Measurements from ENCODE around the gene KCND3. TPM values are rescaled to one million over a fixed set of nuclear protein-coding genes. Genes with fewer than 3 reads are reported as not detected.

KCND3 gene
- total and polyA plus RNA-seq, 2 donors (not counting 3 experiments of a cell fraction or from before 2014, with no cell fraction given) = 0.03 TPM; not detected in 1

- Histone ChIP-seq H3K9ac (replicated peaks; ENCODE audit: extremely low read depth, insufficient read depth, low read length) (no peak overlapping the region), H3K79me2 (ENCODE audit: control insufficient read depth, insufficient read depth, low read length) (no peaks in the 10 kb centered on the region), H3K4me3 (replicated peaks in 1 of 3; ENCODE audit: insufficient read depth in 1 of 3, low read depth in 1 of 3, low read length in 3 of 3) (no peak overlapping the region), H3K4me2 (ENCODE audit: insufficient read depth, low read length) (no peak overlapping the region), H3K27ac (ENCODE audit: insufficient read depth, low read depth, low read length) (no peak overlapping the region), H3K36me3 (ENCODE audit: control insufficient read depth in 2 of 2, extremely low read depth in 1 of 2, insufficient read depth in 2 of 2, low read length in 2 of 2) (no peaks in the 10 kb centered on the region), H4K20me1 (replicated peaks; ENCODE audit: control insufficient read depth, extremely low read depth, insufficient read depth, low read length) (no peaks in the 10 kb centered on the region), H3K27me3 (ENCODE audit: control insufficient read depth in 2 of 2, insufficient read depth in 2 of 2, low read length in 2 of 2) (no peaks in the 10 kb centered on the region), H3K4me1 (ENCODE audit: control insufficient read depth, extremely low read depth, insufficient read depth, low read length) (no peaks in the 10 kb centered on the region), H3K9me3 (replicated peaks; ENCODE audit: control insufficient read depth, insufficient read depth, low read length) (no peaks in the 10 kb centered on the region), H3K9me1 (replicated peaks; ENCODE audit: control insufficient read depth, extremely low read depth, insufficient read depth, low read length) (no peaks in the 10 kb centered on the region), H2AFZ (ENCODE audit: low read depth, low read length) (no peak overlapping the region)
- TF ChIP-seq MYC (IDR thresholded peaks at IDR 0.05; ENCODE audit: low read depth, low read length) (no peak), EZH2 (IDR thresholded peaks at IDR 0.05; ENCODE audit: borderline replicate concordance, low read depth, low read length, severe bottlenecking) (no peak), POLR2AphosphoS5 (IDR thresholded peaks at IDR 0.05; ENCODE audit: insufficient read depth, low read depth, low read length) (no peak), FOS (IDR thresholded peaks at IDR 0.05; ENCODE audit: borderline replicate concordance, insufficient read depth, low read length) (no peak), GATA2 (IDR thresholded peaks at IDR 0.05; ENCODE audit: insufficient read depth, insufficient read length, low read depth, low read length) (no peak), MAX (IDR thresholded peaks at IDR 0.05; ENCODE audit: insufficient read depth, insufficient read length) (no peak), JUN (IDR thresholded peaks at IDR 0.05; ENCODE audit: borderline replicate concordance, insufficient read depth, insufficient read length, low read depth) (no peak), CTCF (IDR thresholded peaks at IDR 0.05; ENCODE audit: extremely low read depth in 1 of 2, insufficient read depth in 1 of 2, low read depth in 1 of 2, low read length in 2 of 2) (no peak)
- FAIRE-seq = no peak
- no peak for DNase-seq (ENCODE audit: low read depth, low spot score)
- BruUV-seq (replicated peaks) = no TSS peak
- ChIA-PET POLR2A (no interaction called here), CTCF (interaction anchor here (1.4 kb wide), 1 partner anchor 10 kb away, joined by 3 read pairs; no protein-coding TSS in a partner anchor)
- intact Hi-C loops (cut with micrococcal nuclease) (no loop called here), dilution Hi-C loops (cut with MboI; ENCODE audit: extremely low pct_ligation_motif_present, low sequenced_read_pairs) (no loop called here)
Observed at GRCh38 chr1:111779546-111779945, 209.9 kb downstream of the KCND3 start.

All from endothelial cell of umbilical vein (primary cell).